Measurements from ENCODE around the gene HDAC2. TPM values are rescaled to one million over a fixed set of nuclear protein-coding genes. Genes with fewer than 3 reads are reported as not detected.

Gene HDAC2
- total RNA-seq, 2 experiments from 2014 or later = 40.5 to 141 TPM

DNA sequence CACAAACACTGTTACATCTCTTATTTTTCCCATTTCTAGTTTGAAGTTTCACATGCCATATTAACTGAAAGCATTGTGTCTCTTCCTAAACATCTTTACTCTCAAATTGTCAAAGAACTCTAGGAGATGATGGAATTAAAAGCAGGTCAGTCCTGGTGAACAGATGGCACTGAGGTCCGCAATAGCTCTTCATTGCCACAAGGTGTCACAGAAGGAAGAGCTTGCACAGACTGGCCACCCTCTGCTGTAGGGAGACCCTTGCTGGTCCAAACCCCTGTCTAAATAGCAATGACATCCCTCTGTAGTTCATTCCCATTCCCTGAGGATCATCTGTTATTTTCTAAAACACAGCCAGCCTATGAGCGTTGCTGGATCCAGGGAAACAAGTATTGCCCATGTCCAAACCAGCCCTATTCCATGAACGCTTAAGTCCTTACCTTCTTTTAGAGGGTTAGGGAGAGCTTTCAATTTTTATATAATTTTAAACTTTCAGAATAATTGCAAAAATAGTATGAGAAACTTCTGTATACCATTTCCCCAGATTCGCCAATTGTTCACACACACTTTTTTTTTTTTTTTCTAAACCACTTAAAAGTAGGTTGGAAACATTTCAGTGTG, 10.1 kb upstream of the HDAC2 start:
- peak; percentile 35 for DNase-seq (ENCODE audit: low spot score)
- no TSS peak for BruUV-seq (replicated peaks)
- Histone ChIP-seq H3K9me3 (ENCODE audit: low read length) (no peaks in the 10 kb centered on the region), H3K36me3 (ENCODE audit: insufficient read depth, low read length) (no peaks in the 10 kb centered on the region), H4K20me1 (ENCODE audit: insufficient read depth, low read length) (no peaks in the 10 kb centered on the region), H2AFZ (ENCODE audit: low read length) (no peak overlapping the region), H3K4me1 (ENCODE audit: insufficient read depth, low read length, poor library complexity, severe bottlenecking) (peaks cover 8% of the 10 kb centered on the region), H3K4me2 (ENCODE audit: low read length) (no peak overlapping the region), H3K79me2 (ENCODE audit: insufficient read depth, low read depth, low read length) (no peaks in the 10 kb centered on the region), H3K27ac (ENCODE audit: low read depth, low read length, poor library complexity, severe bottlenecking) (no peak overlapping the region), H3K4me3 (ENCODE audit: low read depth, low read length, poor library complexity, severe bottlenecking) (no peak overlapping the region), H3K9me2 (ENCODE audit: insufficient read depth, low read length) (no peaks in the 10 kb centered on the region)
- intact Hi-C loops (cut with micrococcal nuclease; ENCODE audit: unreplicated experiment) = no loop called here
- ChIA-PET CTCF (ENCODE audit: unreplicated experiment) (no interaction called here), POLR2A (interaction anchor here (0.7 to 2.0 kb wide), 4 partner anchors 9 to 229 kb away, joined by 3 to 13 read pairs (median 4); partner anchors contain the start of gene HDAC2)
- TF ChIP-seq EZH2phosphoT487 (IDR thresholded peaks at IDR 0.05; ENCODE audit: borderline replicate concordance, low read depth, low read length) = no peak
- TF ChIP-seq, protein P1, sequence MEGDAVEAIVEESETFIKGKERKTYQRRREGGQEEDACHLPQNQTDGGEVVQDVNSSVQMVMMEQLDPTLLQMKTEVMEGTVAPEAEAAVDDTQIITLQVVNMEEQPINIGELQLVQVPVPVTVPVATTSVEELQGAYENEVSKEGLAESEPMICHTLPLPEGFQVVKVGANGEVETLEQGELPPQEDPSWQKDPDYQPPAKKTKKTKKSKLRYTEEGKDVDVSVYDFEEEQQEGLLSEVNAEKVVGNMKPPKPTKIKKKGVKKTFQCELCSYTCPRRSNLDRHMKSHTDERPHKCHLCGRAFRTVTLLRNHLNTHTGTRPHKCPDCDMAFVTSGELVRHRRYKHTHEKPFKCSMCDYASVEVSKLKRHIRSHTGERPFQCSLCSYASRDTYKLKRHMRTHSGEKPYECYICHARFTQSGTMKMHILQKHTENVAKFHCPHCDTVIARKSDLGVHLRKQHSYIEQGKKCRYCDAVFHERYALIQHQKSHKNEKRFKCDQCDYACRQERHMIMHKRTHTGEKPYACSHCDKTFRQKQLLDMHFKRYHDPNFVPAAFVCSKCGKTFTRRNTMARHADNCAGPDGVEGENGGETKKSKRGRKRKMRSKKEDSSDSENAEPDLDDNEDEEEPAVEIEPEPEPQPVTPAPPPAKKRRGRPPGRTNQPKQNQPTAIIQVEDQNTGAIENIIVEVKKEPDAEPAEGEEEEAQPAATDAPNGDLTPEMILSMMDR (conservative IDR thresholded peaks at IDR 0.05; ENCODE audit: low read length) = peak; percentile 59

DNA sequence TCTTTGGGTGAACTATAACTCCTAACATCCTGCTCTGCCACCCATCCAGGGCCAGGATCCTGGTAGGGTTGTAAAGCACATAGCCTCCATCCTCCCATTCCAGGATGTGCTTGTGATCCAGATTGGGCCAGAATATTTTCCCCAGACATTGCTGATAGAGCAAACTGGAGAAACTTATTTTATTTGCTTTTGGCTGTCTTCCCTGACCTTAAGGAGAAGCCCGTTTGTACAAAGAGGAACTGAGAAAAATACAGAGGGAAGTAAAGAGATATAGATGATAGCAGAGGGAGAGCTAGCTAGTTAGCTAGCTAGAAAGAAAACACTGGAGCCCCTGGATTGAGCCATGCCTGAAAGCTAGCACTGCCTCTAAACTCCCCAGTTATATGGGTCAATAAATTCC, 9.0 kb upstream of the HDAC2 start:
- ChIA-PET POLR2A (interaction anchor here (0.6 to 2.0 kb wide), 3 partner anchors 8 to 402 kb away, joined by 3 to 13 read pairs (median 3); partner anchors contain the start of gene HDAC2), CTCF (ENCODE audit: unreplicated experiment) (no interaction called here)
- peak; percentile 27 for DNase-seq (ENCODE audit: low spot score)
- Histone ChIP-seq H3K9me2 (ENCODE audit: insufficient read depth, low read length) (no peaks in the 10 kb centered on the region), H3K4me3 (ENCODE audit: low read depth, low read length, poor library complexity, severe bottlenecking) (no peak overlapping the region), H3K9me3 (ENCODE audit: low read length) (no peaks in the 10 kb centered on the region), H3K4me1 (ENCODE audit: insufficient read depth, low read length, poor library complexity, severe bottlenecking) (peaks cover 8% of the 10 kb centered on the region), H2AFZ (ENCODE audit: low read length) (no peak overlapping the region), H3K4me2 (ENCODE audit: low read length) (peak overlapping the region; percentile 15; the same call in 1 of the 2 replicates), H3K36me3 (ENCODE audit: insufficient read depth, low read length) (no peaks in the 10 kb centered on the region), H4K20me1 (ENCODE audit: insufficient read depth, low read length) (no peaks in the 10 kb centered on the region), H3K79me2 (ENCODE audit: insufficient read depth, low read depth, low read length) (no peaks in the 10 kb centered on the region), H3K27ac (ENCODE audit: low read depth, low read length, poor library complexity, severe bottlenecking) (no peak overlapping the region)
- BruUV-seq (replicated peaks) = no TSS peak
- intact Hi-C loops (cut with micrococcal nuclease; ENCODE audit: unreplicated experiment) = loop anchor here (10.0 kb wide), 1 partner anchor 345 kb away; no protein-coding TSS in a partner anchor
- TF ChIP-seq, protein P1 (conservative IDR thresholded peaks at IDR 0.05; ENCODE audit: low read length) = no peak
- TF ChIP-seq EZH2phosphoT487 (IDR thresholded peaks at IDR 0.05; ENCODE audit: borderline replicate concordance, low read depth, low read length) = no peak

DNA sequence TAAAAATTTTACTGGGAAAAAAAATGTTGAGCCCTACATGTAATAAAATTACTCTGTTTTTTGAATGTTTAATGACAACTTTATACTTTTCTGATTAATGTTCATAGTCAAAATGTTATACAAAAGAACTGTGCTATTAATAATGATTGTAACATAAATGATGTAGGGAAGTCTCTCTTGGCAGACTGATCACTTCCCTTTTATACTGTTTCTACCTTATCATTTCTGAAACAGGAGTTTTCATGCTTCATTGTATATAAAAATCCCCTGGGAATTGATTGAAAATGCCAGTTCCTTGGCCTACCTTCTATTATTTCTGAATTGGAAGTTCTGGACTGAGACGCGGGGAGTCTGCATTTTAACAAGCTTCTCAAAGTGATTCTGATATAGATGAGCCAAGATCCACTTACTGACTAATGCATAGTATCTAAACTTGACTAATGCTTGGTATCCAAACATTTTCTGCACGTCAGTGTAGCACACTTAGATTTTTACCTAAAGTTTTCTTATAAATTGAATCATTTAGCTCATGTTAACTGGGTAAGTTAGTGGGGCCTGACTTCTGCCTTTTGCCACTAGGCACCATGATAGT, 7.2 kb upstream of the HDAC2 start:
- Histone ChIP-seq H3K36me3 (ENCODE audit: insufficient read depth, low read length) (no peaks in the 10 kb centered on the region), H3K4me2 (ENCODE audit: low read length) (no peak overlapping the region), H3K27ac (ENCODE audit: low read depth, low read length, poor library complexity, severe bottlenecking) (no peak overlapping the region), H4K20me1 (ENCODE audit: insufficient read depth, low read length) (no peaks in the 10 kb centered on the region), H3K4me1 (ENCODE audit: insufficient read depth, low read length, poor library complexity, severe bottlenecking) (peaks cover 8% of the 10 kb centered on the region), H3K9me2 (ENCODE audit: insufficient read depth, low read length) (no peaks in the 10 kb centered on the region), H3K79me2 (ENCODE audit: insufficient read depth, low read depth, low read length) (no peaks in the 10 kb centered on the region), H3K9me3 (ENCODE audit: low read length) (no peaks in the 10 kb centered on the region), H3K4me3 (ENCODE audit: low read depth, low read length, poor library complexity, severe bottlenecking) (no peak overlapping the region), H2AFZ (ENCODE audit: low read length) (no peak overlapping the region)
- ChIA-PET POLR2A (no interaction called here), CTCF (ENCODE audit: unreplicated experiment) (no interaction called here)
- DNase-seq (ENCODE audit: low spot score) = no peak
- TF ChIP-seq EZH2phosphoT487 (IDR thresholded peaks at IDR 0.05; ENCODE audit: borderline replicate concordance, low read depth, low read length) = no peak
- TF ChIP-seq, protein P1 (conservative IDR thresholded peaks at IDR 0.05; ENCODE audit: low read length) = no peak
- BruUV-seq (replicated peaks) = no TSS peak
- intact Hi-C loops (cut with micrococcal nuclease; ENCODE audit: unreplicated experiment) = loop anchor here (10.0 kb wide), 1 partner anchor 343 kb away; no protein-coding TSS in a partner anchor

All from OCI-LY7 (cell line).